ENCODE data around the gene CLIP2. TPM values are rescaled to one million over a fixed set of nuclear protein-coding genes. Genes with fewer than 3 reads are reported as not detected.

CLIP2 gene
- polyA plus RNA-seq, 3 donors: 1.1 to 5.2 (median 1.3) TPM

GRCh38 chr7:74282748-74283459 is 6.3 kb upstream of the CLIP2 start:
- H3K9me3 Mint-ChIP-seq: no peaks in the 10 kb centered on the region
- H3K4me1 ChIP-seq (ENCODE audit: control insufficient read depth in 1 of 2, insufficient read depth in 2 of 2, low read length in 2 of 2): peaks cover 7 to 10% of the 10 kb centered on the region in 2 donors
- DNase-seq: no peak
- intact Hi-C loops (cut with micrococcal nuclease): loop anchor here in 1 of 2 donors (10.0 kb wide), 1 partner anchor 218 kb away; no protein-coding TSS in a partner anchor
- H3K27ac Mint-ChIP-seq: peak overlapping the region in 2 of 7 donors; percentile 23 to 73
- no peaks in the 10 kb centered on the region for H3K79me2 ChIP-seq (ENCODE audit: insufficient read depth, low read length)
- H2AFZ ChIP-seq (ENCODE audit: insufficient read depth, low read depth, low read length, poor library complexity, severe bottlenecking): no peak overlapping the region
- peaks cover 23% of the 10 kb centered on the region for H3K4me1 Mint-ChIP-seq
- H3K27me3 ChIP-seq (ENCODE audit: control insufficient read depth in 2 of 2, insufficient read depth in 2 of 2, low read length in 2 of 2): no peaks in the 10 kb centered on the region
- H3K9me3 ChIP-seq (replicated peaks in 1 of 2; ENCODE audit: control insufficient read depth in 1 of 2, insufficient read depth in 1 of 2, low read length in 2 of 2): no peaks in the 10 kb centered on the region
- H3K36me3 ChIP-seq (replicated peaks in 1 of 2; ENCODE audit: control insufficient read depth in 1 of 2, insufficient read depth in 2 of 2, low read length in 2 of 2): no peaks in the 10 kb centered on the region
- peaks cover 2 to 13% (median 5%) of the 10 kb centered on the region in 3 donors for H3K27me3 Mint-ChIP-seq (ENCODE audit: low read depth in 3 of 3)
- no peak overlapping the region for H3K4me3 Mint-ChIP-seq
- H3K36me3 Mint-ChIP-seq: no peaks in the 10 kb centered on the region
- H3K9ac ChIP-seq (ENCODE audit: insufficient read depth, low read length, poor library complexity, severe bottlenecking): no peak overlapping the region
- H3K4me3 ChIP-seq (replicated peaks in 1 of 3; ENCODE audit: low read depth in 2 of 3, low read length in 3 of 3): no peak overlapping the region
- no peak for TF ChIP-seq CTCF (IDR thresholded peaks at IDR 0.05)
- H3K4me2 ChIP-seq (replicated peaks; ENCODE audit: extremely low read depth, low read length, poor library complexity, severe bottlenecking): no peak overlapping the region
- no peaks in the 10 kb centered on the region for H4K20me1 ChIP-seq (ENCODE audit: insufficient read depth, low read length)
- no peak overlapping the region for H3K27ac ChIP-seq (ENCODE audit: low read depth in 1 of 2, low read length in 2 of 2)
- WGBS (ENCODE audit: insufficient coverage): 93% methylated on average over 8 of the region's 14 CpGs

GRCh38 chr7:74283858-74284447 is 5.3 kb upstream of the CLIP2 start:
- Mint-ChIP-seq H3K36me3 (no peaks in the 10 kb centered on the region), H3K27me3 (ENCODE audit: low read depth in 3 of 3) (peaks cover 2 to 13% (median 6%) of the 10 kb centered on the region in 3 donors), H3K9me3 (no peaks in the 10 kb centered on the region), H3K4me3 (no peak overlapping the region), H3K4me1 (peaks cover 34% of the 10 kb centered on the region), H3K27ac (peak overlapping the region in 1 of 7 donors; percentile 69)
- H3K9ac ChIP-seq (ENCODE audit: insufficient read depth, low read length, poor library complexity, severe bottlenecking): no peak overlapping the region
- TF ChIP-seq CTCF (IDR thresholded peaks at IDR 0.05): no peak
- intact Hi-C loops (cut with micrococcal nuclease): loop anchor here in 1 of 2 donors (10.0 kb wide), 1 partner anchor 219 kb away; no protein-coding TSS in a partner anchor
- H3K4me3 ChIP-seq (replicated peaks in 1 of 3; ENCODE audit: low read depth in 2 of 3, low read length in 3 of 3): no peak overlapping the region
- no peaks in the 10 kb centered on the region for H3K9me3 ChIP-seq (replicated peaks in 1 of 2; ENCODE audit: control insufficient read depth in 1 of 2, insufficient read depth in 1 of 2, low read length in 2 of 2)
- peak in 1 of 3 donors; percentile 81 for DNase-seq
- peaks cover 17 to 20% of the 10 kb centered on the region in 2 donors for H3K4me1 ChIP-seq (ENCODE audit: control insufficient read depth in 1 of 2, insufficient read depth in 2 of 2, low read length in 2 of 2)
- no peaks in the 10 kb centered on the region for H4K20me1 ChIP-seq (ENCODE audit: insufficient read depth, low read length)
- no peak overlapping the region for H3K27ac ChIP-seq (ENCODE audit: low read depth in 1 of 2, low read length in 2 of 2)
- H2AFZ ChIP-seq (ENCODE audit: insufficient read depth, low read depth, low read length, poor library complexity, severe bottlenecking): no peak overlapping the region
- no peaks in the 10 kb centered on the region for H3K36me3 ChIP-seq (replicated peaks in 1 of 2; ENCODE audit: control insufficient read depth in 1 of 2, insufficient read depth in 2 of 2, low read length in 2 of 2)
- H3K27me3 ChIP-seq (ENCODE audit: control insufficient read depth in 2 of 2, insufficient read depth in 2 of 2, low read length in 2 of 2): no peaks in the 10 kb centered on the region
- WGBS (ENCODE audit: insufficient coverage): 51% methylated on average over 7 of the region's 9 CpGs
- no peaks in the 10 kb centered on the region for H3K79me2 ChIP-seq (ENCODE audit: insufficient read depth, low read length)
- no peak overlapping the region for H3K4me2 ChIP-seq (replicated peaks; ENCODE audit: extremely low read depth, low read length, poor library complexity, severe bottlenecking)

Measured in CD14-positive monocyte (primary cell).